Ammon's horn (tissue), 1 donor: ENCODE data around the gene PRR23E.

Source experiments
- DNase-seq: peaks from one replicate; pipeline ENCODE4 v3.0.0-alpha.2; 2016; ENCODE audit warnings: low spot score

PRR23E gene

GRCh38 chr3:127192576-127193232 is at the start of gene PRR23E:
TSS of gene PRR23E (plus strand) at chr3:127193131. CDS start at chr3:127196686, 3,555 bp downstream.
- DNase-seq: no peak

GRCh38 chr3:127143172-127143571 is 49.8 kb upstream of the PRR23E start:
- no peak for DNase-seq

- DNase-seq: no peak
Observed at GRCh38 chr3:127144631-127145030, 48.3 kb upstream of the PRR23E start.

- DNase-seq: no peak
Observed at GRCh38 chr3:127145266-127145665, 47.7 kb upstream of the PRR23E start.

DNA sequence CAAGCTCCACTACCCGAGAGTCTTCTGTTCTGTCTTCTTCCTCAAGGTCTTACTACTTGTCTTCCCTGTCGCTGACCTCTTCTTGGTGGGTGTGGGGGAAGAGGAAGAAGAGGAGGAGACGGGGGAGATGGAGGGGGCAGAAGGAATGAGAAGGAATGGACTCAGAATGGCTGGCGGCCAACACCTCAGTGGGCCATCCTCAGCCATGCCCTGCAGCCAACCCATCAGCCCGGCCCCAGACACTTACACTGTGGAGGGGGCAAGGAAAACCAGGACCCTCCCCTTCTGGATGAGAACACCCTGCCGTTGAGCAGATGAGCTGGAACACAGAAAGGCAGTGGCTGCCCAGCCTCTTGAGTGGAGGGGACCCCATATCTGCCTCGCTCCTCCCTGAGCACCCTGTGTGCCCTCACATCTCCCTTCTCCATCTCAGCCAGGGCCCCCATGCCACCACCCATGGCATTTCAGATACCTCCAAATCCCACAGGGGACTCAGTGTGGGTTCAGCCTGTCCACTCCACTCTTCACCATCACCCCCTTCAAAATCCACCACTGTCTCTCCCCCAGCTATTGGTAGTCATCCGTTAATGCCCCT is 45.5 kb upstream of the PRR23E start:
- no peak for DNase-seq

- DNase-seq: no peak
Observed at GRCh38 chr3:127149621-127150310, 43.2 kb upstream of the PRR23E start.

DNA sequence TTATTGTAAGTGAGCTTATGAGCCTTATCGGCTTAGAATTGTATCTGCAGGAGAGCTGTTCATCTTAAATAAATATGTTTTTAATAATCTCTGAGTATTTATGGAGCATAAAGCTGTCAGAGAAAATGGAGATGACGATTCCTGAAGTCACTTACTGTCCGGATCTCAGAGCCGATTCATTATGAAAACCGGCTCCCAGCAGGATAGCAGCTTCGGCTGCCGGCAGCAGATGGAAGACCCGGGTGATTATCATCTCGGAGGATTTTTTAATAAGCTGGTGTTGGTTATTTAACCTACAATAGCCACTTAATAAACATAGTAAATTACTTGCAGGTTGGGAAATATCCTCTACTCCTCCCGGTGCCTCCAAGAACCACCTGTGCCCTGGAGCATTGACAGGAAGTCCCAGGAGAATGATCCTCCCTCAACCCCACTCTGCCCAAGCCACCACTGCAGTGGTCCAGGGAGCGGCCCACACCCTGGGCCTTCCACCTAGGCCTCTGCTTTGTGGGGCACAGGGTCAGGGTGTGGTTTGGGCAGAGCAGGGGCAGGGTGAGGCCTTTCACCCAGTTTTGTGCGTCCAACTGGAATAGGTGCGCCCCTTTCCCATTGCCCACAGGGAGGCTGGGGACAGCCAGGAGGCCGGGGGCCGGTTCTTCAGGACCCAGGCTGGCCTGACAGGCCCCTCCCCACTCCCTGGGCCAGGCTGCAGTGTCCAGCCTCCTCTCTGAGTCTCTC is 42.2 kb upstream of the PRR23E start:
- DNase-seq: no peak

DNA sequence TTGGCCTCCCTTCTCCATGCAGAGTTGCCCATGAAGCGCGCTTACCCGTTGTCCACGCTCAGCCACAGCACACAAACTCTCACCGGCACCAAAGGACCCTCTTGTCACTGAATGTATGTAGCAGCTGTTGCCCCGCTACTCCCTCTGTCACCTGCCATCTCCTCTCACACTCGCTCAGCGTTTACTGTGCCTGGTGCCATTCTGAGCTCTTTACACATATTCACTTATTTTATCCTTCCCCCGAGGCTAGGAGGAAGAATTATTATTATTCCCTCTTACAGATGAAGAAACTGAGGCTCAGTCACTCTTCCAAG is 41.7 kb upstream of the PRR23E start:
- no peak for DNase-seq

GRCh38 chr3:127151992-127152650 is 40.8 kb upstream of the PRR23E start:
- no peak for DNase-seq

DNA sequence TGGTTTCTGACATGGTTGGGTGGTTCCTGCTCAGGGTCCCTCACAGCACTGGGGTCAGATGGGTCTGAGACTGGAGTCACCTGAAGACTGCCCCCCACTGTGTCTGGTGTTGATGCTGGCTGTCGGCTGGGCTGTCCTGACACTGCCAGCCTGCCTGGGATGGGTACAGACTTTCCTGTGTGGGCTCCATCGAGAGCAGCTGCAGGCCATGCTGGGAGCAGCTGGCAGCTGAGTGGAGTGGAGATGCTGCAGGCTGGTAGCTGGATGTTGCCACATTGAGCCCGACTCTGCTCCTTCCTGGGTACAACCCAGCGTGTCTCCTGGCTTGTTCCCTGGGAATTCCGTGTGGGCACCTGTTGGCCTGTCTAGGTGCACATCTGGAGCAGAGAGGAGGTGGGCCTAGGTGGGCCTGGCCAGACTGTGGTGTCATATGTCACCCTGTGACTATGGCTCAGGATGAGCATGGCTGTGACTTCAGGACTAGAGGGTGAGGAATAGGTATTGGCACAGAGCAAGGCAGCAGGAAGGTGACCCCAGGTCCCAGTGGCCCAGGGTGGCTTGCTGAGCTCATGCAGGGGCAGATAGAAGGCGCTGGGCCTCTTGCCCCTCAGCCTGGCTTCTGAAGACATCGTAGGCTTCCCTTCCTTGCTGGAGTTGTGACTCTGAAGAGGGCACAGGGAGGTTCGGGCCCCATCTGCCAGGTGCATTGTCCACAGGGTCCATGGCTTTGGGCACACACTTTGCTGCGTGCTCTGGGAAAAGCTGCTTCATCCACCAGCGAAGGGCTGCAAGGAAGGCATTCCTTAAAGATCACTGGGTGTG is 40.0 kb upstream of the PRR23E start:
- no peak for DNase-seq

DNA sequence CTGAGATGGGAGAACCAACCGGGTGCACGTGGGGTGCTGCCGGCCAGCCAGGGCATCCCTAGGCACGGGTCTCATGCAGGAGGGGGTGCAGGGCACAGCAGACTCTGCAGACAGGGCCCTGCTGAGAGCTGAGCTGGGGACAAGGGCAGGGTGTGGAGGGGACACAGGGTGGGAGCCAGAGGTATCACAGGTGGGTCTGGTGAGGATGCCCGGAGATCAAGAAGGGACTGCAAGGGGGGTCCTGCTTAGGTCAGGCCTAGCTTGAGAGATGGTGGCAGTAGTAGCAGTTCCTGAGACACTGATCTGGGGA is 39.5 kb upstream of the PRR23E start:
- DNase-seq: no peak

- no peak for DNase-seq
Observed at GRCh38 chr3:127156338-127157050, 36.4 kb upstream of the PRR23E start.

- no peak for DNase-seq
Observed at GRCh38 chr3:127157171-127157828, 35.6 kb upstream of the PRR23E start.

DNA sequence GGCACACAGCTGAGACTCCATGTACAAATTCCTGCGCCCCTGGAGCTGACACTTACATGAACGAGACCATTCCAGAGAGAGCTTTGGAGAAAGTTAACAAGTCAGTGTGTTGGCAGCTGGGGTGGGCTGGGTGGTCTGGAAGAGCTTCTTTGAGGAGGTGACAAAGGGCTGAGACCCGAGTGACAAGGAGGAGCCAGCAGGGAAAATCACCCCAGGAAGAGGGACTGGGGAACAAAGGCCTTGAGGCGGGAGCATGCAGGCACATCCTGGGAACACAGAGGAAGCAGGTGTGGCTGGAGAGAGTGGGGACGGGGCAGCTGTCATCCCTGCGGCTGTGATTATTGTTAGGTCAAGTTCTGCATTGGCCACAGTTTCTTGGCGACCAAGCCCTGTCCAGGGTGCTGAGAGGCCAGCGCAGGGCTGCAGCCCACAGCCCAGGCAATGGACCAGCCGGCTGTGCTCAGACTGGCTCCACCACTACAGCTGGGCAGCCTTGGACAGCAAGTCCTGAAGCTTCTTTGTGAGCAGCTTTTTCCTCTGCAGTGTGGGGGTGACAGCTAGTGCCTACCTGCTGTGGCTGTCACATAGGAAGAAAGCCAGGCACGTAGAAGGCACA is 34.2 kb upstream of the PRR23E start:
- no peak for DNase-seq

GRCh38 chr3:127159543-127159942 is 33.4 kb upstream of the PRR23E start:
- no peak for DNase-seq

GRCh38 chr3:127161236-127161635 is 31.7 kb upstream of the PRR23E start:
- no peak for DNase-seq

DNA sequence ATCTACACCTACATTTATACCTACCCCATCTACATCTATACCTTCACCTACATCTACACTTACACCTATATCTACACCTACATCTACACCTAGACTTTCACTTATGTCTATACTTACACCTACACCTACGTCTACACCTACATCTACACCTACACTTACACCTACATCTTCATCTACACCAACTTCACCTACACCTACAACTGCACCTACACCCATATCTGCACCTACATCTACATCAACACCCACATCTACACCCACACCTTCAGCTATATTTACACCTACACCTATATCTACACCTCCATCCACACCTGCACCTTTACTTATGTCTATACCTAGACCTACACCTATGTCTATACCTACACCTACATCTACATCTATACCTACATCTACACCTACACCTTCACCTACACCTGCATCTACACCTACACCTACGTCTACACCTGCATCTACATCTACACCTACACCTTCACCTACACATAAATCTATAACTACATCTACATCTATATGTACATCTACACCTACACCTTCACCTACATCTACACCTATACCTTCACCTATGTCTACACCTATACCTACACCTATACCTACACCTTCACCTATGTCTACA is 30.9 kb upstream of the PRR23E start:
- no peak for DNase-seq

GRCh38 chr3:127162947-127163645 is 29.8 kb upstream of the PRR23E start:
- no peak for DNase-seq

DNA sequence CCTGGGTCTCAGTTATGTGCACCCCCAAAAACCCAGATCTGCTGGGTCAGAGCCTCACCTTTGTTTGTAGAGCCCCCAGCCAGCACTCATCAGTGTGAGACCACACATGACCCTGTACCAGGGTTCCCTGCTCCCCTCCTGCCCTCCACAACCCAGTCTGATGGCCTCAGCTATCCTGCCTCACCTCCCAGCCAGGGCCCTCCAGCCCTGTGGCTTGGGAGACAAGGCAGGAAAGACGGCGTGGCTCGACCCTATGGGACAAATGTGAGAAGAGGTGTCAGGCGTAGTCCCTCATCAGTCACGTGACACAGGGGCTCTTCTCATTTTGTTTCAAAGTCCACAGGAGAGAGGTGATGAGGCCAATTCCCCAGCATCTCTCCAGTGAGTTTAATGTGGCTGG is 28.3 kb upstream of the PRR23E start:
- DNase-seq: no peak
